GM21619 (cell line): Measurements from ENCODE around the gene ADAMTSL4.

ENCODE experiments used
- ATAC-seq: cut with Tn5 transposase; IDR thresholded peaks from one replicate; pipeline ENCODE4 v1.9.1; 2021; ENCODE audit not compliant: unreplicated experiment

The ADAMTSL4 gene

GRCh38 chr1:150548632-150549495 is at the start of gene ADAMTSL4:
ADAMTSL4 (plus strand) TSS chr1:150549408; CDS start chr1:150552289, 2,881 bp downstream.
- ATAC-seq: no peak

GRCh38 chr1:150505431-150505830 is 43.8 kb upstream of the ADAMTSL4 start:
- no peak for ATAC-seq

GRCh38 chr1:150507912-150508864 is 41.0 kb upstream of the ADAMTSL4 start, which contains the start of gene ECM1:
ECM1 (plus strand) TSS chr1:150508109; CDS start chr1:150508210, 101 bp downstream.
- ATAC-seq: no peak

- ATAC-seq: no peak
Observed at GRCh38 chr1:150508982-150509381, 40.2 kb upstream of the ADAMTSL4 start.

- ATAC-seq: no peak
Observed at GRCh38 chr1:150511551-150511950, 37.7 kb upstream of the ADAMTSL4 start.

- no peak for ATAC-seq
Observed at GRCh38 chr1:150511985-150512660, 37.1 kb upstream of the ADAMTSL4 start.

GRCh38 chr1:150512846-150513245 is 36.4 kb upstream of the ADAMTSL4 start:
- no peak for ATAC-seq

- ATAC-seq: no peak
Observed at GRCh38 chr1:150513351-150513791, 35.8 kb upstream of the ADAMTSL4 start.

GRCh38 chr1:150514260-150514659 is 34.9 kb upstream of the ADAMTSL4 start:
- no peak for ATAC-seq

- ATAC-seq: no peak
Observed at GRCh38 chr1:150514913-150515327, 34.3 kb upstream of the ADAMTSL4 start.

GRCh38 chr1:150515328-150516049 is 33.7 kb upstream of the ADAMTSL4 start, which contains the start of gene FALEC:
FALEC (plus strand) TSS chr1:150515752.
- ATAC-seq: peak; percentile 92

- ATAC-seq: no peak
Observed at GRCh38 chr1:150516050-150516591, 33.1 kb upstream of the ADAMTSL4 start.

GRCh38 chr1:150516616-150517015 is 32.6 kb upstream of the ADAMTSL4 start:
- no peak for ATAC-seq

- ATAC-seq: no peak
Observed at GRCh38 chr1:150521196-150521968, 27.8 kb upstream of the ADAMTSL4 start.

GRCh38 chr1:150525348-150525747 is 23.9 kb upstream of the ADAMTSL4 start:
- no peak for ATAC-seq

- no peak for ATAC-seq
Observed at GRCh38 chr1:150528196-150528595, 21.0 kb upstream of the ADAMTSL4 start.

GRCh38 chr1:150529017-150529416 is 20.2 kb upstream of the ADAMTSL4 start:
- no peak for ATAC-seq

- no peak for ATAC-seq
Observed at GRCh38 chr1:150530491-150531159, 18.6 kb upstream of the ADAMTSL4 start.
